Fibroblast of the aortic adventitia (primary cell): Measurements from ENCODE around the gene TRIML2. TPM values are rescaled to one million over a fixed set of nuclear protein-coding genes. Genes with fewer than 3 reads are reported as not detected.
"Not testable (repeated sequence)": the region's sequence is repeated elsewhere in the genome, so short reads cannot be mapped to it uniquely, and the experiment has no call there.

Source experiments
- DNase-seq: peaks from one replicate; pipeline ENCODE4 v3.0.0-alpha.2; 2010; ENCODE audit warnings: low read depth
- H3K4me3 ChIP-seq: 2 replicates; pipeline ENCODE4 v1.5.1; 2011; ENCODE audit warnings: low read depth, mild to moderate bottlenecking, control low read depth, low read length, moderate library complexity
- total RNA-seq: library from RNA; depleted of rRNA; stranded (reverse); fragments of >200 nt; gene quantifications from 2 replicates; pipeline ENCODE4 v1.2.3, GENCODE V29; 2012; ENCODE audit warnings: low replicate concordance
- TF ChIP-seq, protein P1 (sequence below): IDR thresholded peaks from 2 replicates; pipeline ENCODE4 v1.5.1; 2011; ENCODE audit warnings: mild to moderate bottlenecking, low read length, control low read depth, inconsistent platforms; ENCODE audit not compliant: insufficient read depth

The TRIML2 gene
- total RNA-seq, 1 donor: not detected

DNA sequence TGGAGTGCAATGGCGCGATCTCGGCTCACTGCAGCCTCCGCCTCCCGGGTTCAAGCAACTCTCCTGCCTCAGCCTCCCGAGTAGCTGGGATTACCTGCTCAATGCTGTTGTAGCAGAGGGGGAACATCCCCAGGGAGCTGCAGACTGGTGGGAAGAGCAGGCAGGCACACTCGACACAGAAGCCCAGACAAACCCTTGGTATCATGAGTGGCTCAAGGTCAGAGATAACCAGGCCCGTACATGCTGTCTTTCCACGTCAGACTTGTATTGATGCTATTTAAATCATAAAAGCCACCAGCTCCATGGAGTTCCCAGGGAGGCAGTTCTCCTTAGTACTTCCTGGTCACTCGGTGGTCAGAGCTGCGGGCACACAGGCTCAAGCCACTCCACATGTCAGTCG, 33.2 kb downstream of the TRIML2 start:
- TF ChIP-seq, protein P1, sequence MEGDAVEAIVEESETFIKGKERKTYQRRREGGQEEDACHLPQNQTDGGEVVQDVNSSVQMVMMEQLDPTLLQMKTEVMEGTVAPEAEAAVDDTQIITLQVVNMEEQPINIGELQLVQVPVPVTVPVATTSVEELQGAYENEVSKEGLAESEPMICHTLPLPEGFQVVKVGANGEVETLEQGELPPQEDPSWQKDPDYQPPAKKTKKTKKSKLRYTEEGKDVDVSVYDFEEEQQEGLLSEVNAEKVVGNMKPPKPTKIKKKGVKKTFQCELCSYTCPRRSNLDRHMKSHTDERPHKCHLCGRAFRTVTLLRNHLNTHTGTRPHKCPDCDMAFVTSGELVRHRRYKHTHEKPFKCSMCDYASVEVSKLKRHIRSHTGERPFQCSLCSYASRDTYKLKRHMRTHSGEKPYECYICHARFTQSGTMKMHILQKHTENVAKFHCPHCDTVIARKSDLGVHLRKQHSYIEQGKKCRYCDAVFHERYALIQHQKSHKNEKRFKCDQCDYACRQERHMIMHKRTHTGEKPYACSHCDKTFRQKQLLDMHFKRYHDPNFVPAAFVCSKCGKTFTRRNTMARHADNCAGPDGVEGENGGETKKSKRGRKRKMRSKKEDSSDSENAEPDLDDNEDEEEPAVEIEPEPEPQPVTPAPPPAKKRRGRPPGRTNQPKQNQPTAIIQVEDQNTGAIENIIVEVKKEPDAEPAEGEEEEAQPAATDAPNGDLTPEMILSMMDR: no peak
- H3K4me3 ChIP-seq: no peak overlapping the region
- no peak for DNase-seq

DNA sequence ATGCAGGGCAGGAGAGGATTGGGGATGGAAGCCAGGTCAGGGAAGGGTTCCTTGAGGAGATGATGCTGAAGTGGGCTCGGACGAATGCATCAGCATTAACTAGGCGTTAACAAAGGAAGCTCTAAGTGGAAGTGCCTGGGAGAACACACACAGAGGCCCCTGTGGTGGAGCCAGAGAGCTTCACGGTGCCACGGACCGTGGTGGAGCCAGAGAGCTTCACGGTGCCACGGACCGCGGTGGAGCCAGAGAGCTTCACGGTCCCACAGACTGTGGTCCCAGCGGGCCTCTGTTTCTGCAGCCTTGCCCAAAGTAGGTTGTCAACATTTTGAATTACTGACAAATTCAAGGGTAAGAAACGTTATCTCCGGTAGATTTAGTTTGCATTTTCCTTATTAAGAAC, 48.3 kb downstream of the TRIML2 start:
- DNase-seq: no peak
- TF ChIP-seq, protein P1: no peak
- H3K4me3 ChIP-seq: no peak overlapping the region

GRCh38 chr4:188053302-188053701, 56.1 kb downstream of the TRIML2 start:
- no peak overlapping the region for H3K4me3 ChIP-seq
- TF ChIP-seq, protein P1: no peak
- DNase-seq: no peak

GRCh38 chr4:188046657-188047056, 62.7 kb downstream of the TRIML2 start:
- TF ChIP-seq, protein P1: no peak
- H3K4me3 ChIP-seq: no peak overlapping the region
- DNase-seq: no peak

DNA sequence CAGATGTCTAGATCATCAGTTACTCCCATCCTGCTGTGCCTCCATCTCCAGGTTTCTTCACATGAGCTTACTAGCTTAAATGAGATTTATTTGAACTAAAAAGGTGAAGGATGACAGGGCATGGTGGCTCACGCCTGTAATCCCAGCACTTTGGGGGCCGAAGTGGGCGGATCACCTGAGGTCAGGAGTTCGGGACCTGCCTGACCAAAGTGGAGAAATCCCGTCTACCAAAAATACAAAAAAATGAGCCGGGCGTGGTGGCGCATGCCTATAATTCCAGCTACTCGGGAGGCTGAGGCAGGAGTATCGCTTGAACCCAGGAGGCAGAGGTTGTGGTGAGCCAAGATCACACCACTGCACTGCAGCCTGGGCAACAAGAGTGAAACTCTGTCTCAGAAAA, 63.9 kb downstream of the TRIML2 start:
- not testable (repeated sequence) for H3K4me3 ChIP-seq, DNase-seq

DNA sequence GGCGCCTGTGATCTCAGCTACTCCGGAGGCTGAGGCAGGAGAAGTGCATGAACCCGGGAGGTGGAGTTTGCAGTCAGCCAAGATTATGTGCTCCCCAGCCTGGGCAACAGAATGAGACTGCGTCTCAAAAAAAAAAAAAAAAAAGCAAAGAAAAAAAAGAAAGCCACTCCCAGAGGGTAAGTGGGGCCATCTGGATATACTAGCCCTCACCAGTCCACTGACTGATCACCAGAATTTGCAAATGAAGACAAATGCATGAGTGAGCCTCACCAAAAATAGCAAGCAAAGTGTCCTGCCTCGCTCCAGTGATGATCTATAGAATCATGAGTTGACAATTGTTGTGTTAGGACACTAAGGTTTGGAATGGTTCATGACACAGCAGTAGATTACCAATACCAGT, 66.2 kb downstream of the TRIML2 start:
- H3K4me3 ChIP-seq: no peak overlapping the region
- no peak for DNase-seq
- TF ChIP-seq, protein P1: no peak

GRCh38 chr4:188042191-188042590, 67.2 kb downstream of the TRIML2 start:
- DNase-seq: no peak
- TF ChIP-seq, protein P1: no peak
- no peak overlapping the region for H3K4me3 ChIP-seq

GRCh38 chr4:188041721-188042120, 67.7 kb downstream of the TRIML2 start:
- no peak overlapping the region for H3K4me3 ChIP-seq
- TF ChIP-seq, protein P1: no peak
- no peak for DNase-seq
